WTC11 (cell line): ENCODE results near the gene ALK. TPM values are rescaled to one million over a fixed set of nuclear protein-coding genes. Genes with fewer than 3 reads are reported as not detected.

Experiments used
- ATAC-seq: fragments of 200-7000 bp; cut with Tn5 transposase; 2 replicates; pipeline ENCODE4 v1.10.0; 2021; ENCODE audit warnings: mild to moderate bottlenecking, moderate library complexity
- CTCF ChIA-PET: fragments of 300-600 bp; sonication (Branson Sonifier 250); formaldehyde crosslinking; loops from one replicate; lab custom pipeline; 2021; ENCODE audit warnings: antibody characterized with exemption; lab: Charles Lee
- POLR2A ChIA-PET: fragments of 350-600 bp; sonication (Branson Sonifier 250); formaldehyde crosslinking; loops from one replicate; lab custom pipeline; 2021; ENCODE audit warnings: antibody characterized with exemption; lab: Charles Lee
- DNase-seq: peaks from one replicate; pipeline ENCODE4 v3.0.0; 2021; ENCODE audit warnings: low spot score
- H3K27ac Mint-ChIP-seq: 2 replicates; pipeline ENCODE4 v1.8.0; 2021; ENCODE audit warnings: mixed read lengths
- H3K27me3 Mint-ChIP-seq: 2 replicates; pipeline ENCODE4 v1.8.0; 2021; ENCODE audit warnings: low read depth, mild to moderate bottlenecking, moderate library complexity, mixed read lengths
- H3K36me3 Mint-ChIP-seq: 2 replicates; pipeline ENCODE4 v1.8.0; 2021; ENCODE audit warnings: mixed read lengths
- H3K4me1 Mint-ChIP-seq: 2 replicates; pipeline ENCODE4 v1.8.0; 2022; ENCODE audit warnings: mixed read lengths
- H3K4me3 Mint-ChIP-seq: 2 replicates; pipeline ENCODE4 v1.8.0; 2021; ENCODE audit warnings: mild to moderate bottlenecking, moderate library complexity, mixed read lengths
- H3K9me3 Mint-ChIP-seq: 2 replicates; pipeline ENCODE4 v1.8.0; 2021; ENCODE audit warnings: mixed read lengths
- ATF6 ChIP-seq: sonication (generic); formaldehyde crosslinking; IDR thresholded peaks from 2 replicates; pipeline ENCODE4 v1.8.1; 2023; ENCODE audit warnings: mild to moderate bottlenecking, missing genetic modification reagents
- CREB1 ChIP-seq: sonication (generic); formaldehyde crosslinking; IDR thresholded peaks from 2 replicates; pipeline ENCODE4 v1.8.0; 2023; ENCODE audit warnings: mild to moderate bottlenecking, missing genetic modification reagents
- ELF4 ChIP-seq: sonication (generic); formaldehyde crosslinking; IDR thresholded peaks from 2 replicates; pipeline ENCODE4 v1.8.1; 2022; ENCODE audit warnings: low read depth, mild to moderate bottlenecking, moderate library complexity, missing genetic modification reagents
- EMX1 ChIP-seq: fragments of 250-450 bp; sonication (Bioruptor Pico); IDR thresholded peaks from 2 replicates; pipeline ENCODE4 v1.8.0; 2021; ENCODE audit warnings: mild to moderate bottlenecking
- FOXJ3 ChIP-seq: sonication (generic); formaldehyde crosslinking; IDR thresholded peaks from 2 replicates; pipeline ENCODE4 v1.9.0; 2021; ENCODE audit warnings: missing genetic modification reagents, mild to moderate bottlenecking, borderline replicate concordance
- GABPB1 ChIP-seq: sonication (generic); formaldehyde crosslinking; IDR thresholded peaks from 2 replicates; pipeline ENCODE4 v1.8.1; 2023; ENCODE audit warnings: mild to moderate bottlenecking, missing genetic modification reagents
- GRHL2 ChIP-seq: fragments of 250-450 bp; sonication (Bioruptor Pico); IDR thresholded peaks from 2 replicates; pipeline ENCODE4 v1.8.0; 2022; ENCODE audit warnings: mild to moderate bottlenecking, moderate library complexity; ENCODE audit not compliant: insufficient replicate concordance, severe bottlenecking
- MLX ChIP-seq: sonication (generic); formaldehyde crosslinking; IDR thresholded peaks from 2 replicates; pipeline ENCODE4 v1.8.1; 2023; ENCODE audit warnings: mild to moderate bottlenecking, missing genetic modification reagents, moderate library complexity
- MXD4 ChIP-seq: fragments of 250-450 bp; sonication (Bioruptor Pico); IDR thresholded peaks from 2 replicates; pipeline ENCODE4 v1.8.0; 2021; ENCODE audit warnings: mild to moderate bottlenecking, moderate library complexity, borderline replicate concordance
- RELA ChIP-seq: sonication (generic); formaldehyde crosslinking; IDR thresholded peaks from 2 replicates; pipeline ENCODE4 v1.8.1; 2022; ENCODE audit warnings: missing genetic modification reagents, mild to moderate bottlenecking, borderline replicate concordance
- SMAD4 ChIP-seq: sonication (generic); formaldehyde crosslinking; IDR thresholded peaks from 2 replicates; pipeline ENCODE4 v1.8.0; 2022; ENCODE audit warnings: mild to moderate bottlenecking, missing genetic modification reagents
- SP1 ChIP-seq: sonication (generic); formaldehyde crosslinking; conservative IDR thresholded peaks from 2 replicates; pipeline ENCODE4 v1.8.1; 2022; ENCODE audit warnings: missing genetic modification reagents
- TCF7 ChIP-seq: sonication (generic); formaldehyde crosslinking; IDR thresholded peaks from 2 replicates; pipeline ENCODE4 v1.8.0; 2022; ENCODE audit warnings: mild to moderate bottlenecking, low read depth, missing genetic modification reagents, moderate library complexity
- TP53 ChIP-seq: sonication (generic); formaldehyde crosslinking; IDR thresholded peaks from 2 replicates; pipeline ENCODE4 v1.8.1; 2023; ENCODE audit warnings: mild to moderate bottlenecking, missing genetic modification reagents
- ZNF232 ChIP-seq: sonication (generic); formaldehyde crosslinking; IDR thresholded peaks from 2 replicates; pipeline ENCODE4 v1.8.0; 2022; ENCODE audit warnings: mild to moderate bottlenecking, missing genetic modification reagents
- ZNF396 ChIP-seq: fragments of 250-450 bp; sonication (Bioruptor Pico); IDR thresholded peaks from 2 replicates; pipeline ENCODE4 v1.8.0; 2021; ENCODE audit warnings: mild to moderate bottlenecking, moderate library complexity, borderline replicate concordance
- ZNF423 ChIP-seq: fragments of 250-450 bp; sonication (Bioruptor Pico); IDR thresholded peaks from 2 replicates; pipeline ENCODE4 v2.1.2; 2022; ENCODE audit warnings: mild to moderate bottlenecking, moderate library complexity
- ZNF671 ChIP-seq: fragments of 250-450 bp; sonication (Bioruptor Pico); IDR thresholded peaks from 2 replicates; pipeline ENCODE4 v1.8.0; 2021; ENCODE audit warnings: mild to moderate bottlenecking
- total RNA-seq: library from RNA; stranded (reverse); gene quantifications from 3 replicates; pipeline ENCODE4 v1.2.3, GENCODE V29; 2021
- TF ChIP-seq, protein P1 (sequence below): sonication (generic); formaldehyde crosslinking; IDR thresholded peaks from 2 replicates; pipeline ENCODE4 v1.8.1; 2022; ENCODE audit warnings: low read depth, missing genetic modification reagents, borderline replicate concordance
- TF ChIP-seq, protein P2 (sequence below): fragments of 200-600 bp; IDR thresholded peaks from 2 replicates; pipeline ENCODE4 v1.8.0; 2022; ENCODE audit warnings: antibody characterized with exemption
- TF ChIP-seq, protein P3 (sequence below): sonication (generic); formaldehyde crosslinking; IDR thresholded peaks from 2 replicates; pipeline ENCODE4 v1.8.1; 2023; ENCODE audit warnings: mild to moderate bottlenecking, missing genetic modification reagents, borderline replicate concordance
- TF ChIP-seq, protein P4 (sequence below): sonication (generic); formaldehyde crosslinking; conservative IDR thresholded peaks from 2 replicates; pipeline ENCODE4 v1.8.1; 2023; ENCODE audit warnings: mild to moderate bottlenecking, low read depth, missing genetic modification reagents, moderate library complexity
- TF ChIP-seq, protein P5 (sequence below): sonication (generic); formaldehyde crosslinking; IDR thresholded peaks from 2 replicates; pipeline ENCODE4 v1.8.1; 2022; ENCODE audit warnings: low read depth, mild to moderate bottlenecking, moderate library complexity, missing genetic modification reagents, borderline replicate concordance

ALK gene
- total RNA-seq, 1 experiment from 2014 or later: not detected

DNA sequence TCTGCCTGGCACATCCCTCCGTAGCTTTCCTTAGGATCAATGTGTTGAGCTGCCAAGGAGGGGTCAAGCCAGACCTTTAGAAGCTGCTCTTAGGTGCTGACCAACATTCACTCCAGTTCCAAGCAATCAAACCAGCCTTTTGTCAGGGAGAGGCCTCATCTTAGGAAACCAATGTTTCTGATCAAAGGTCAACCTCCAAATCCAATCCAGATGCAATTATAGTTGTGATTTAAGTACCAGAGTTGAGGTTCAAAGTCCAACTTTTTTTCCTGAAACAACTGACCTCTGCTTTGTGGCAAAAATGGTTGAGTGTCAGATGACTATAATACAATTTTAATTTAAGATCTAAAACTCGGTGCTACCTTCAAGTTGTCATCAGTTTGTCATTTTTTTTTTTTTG, 303.4 kb downstream of the ALK start:
- H3K4me1 Mint-ChIP-seq: peaks cover 19% of the 10 kb centered on the region
- H3K4me3 Mint-ChIP-seq: no peak overlapping the region
- ATAC-seq (no peak), DNase-seq (no peak)
- H3K27ac Mint-ChIP-seq: no peak overlapping the region
- ChIA-PET CTCF (no interaction called here), POLR2A (no interaction called here)
- no peaks in the 10 kb centered on the region for H3K27me3 Mint-ChIP-seq
- H3K9me3 Mint-ChIP-seq: peaks cover 9% of the 10 kb centered on the region
- no peak for TF ChIP-seq ZNF671 (CRISPR knock-in tag)
- no peak for TF ChIP-seq ZNF423 (CRISPR knock-in tag)
- no peak for TF ChIP-seq ZNF232
- TF ChIP-seq, protein P1, sequence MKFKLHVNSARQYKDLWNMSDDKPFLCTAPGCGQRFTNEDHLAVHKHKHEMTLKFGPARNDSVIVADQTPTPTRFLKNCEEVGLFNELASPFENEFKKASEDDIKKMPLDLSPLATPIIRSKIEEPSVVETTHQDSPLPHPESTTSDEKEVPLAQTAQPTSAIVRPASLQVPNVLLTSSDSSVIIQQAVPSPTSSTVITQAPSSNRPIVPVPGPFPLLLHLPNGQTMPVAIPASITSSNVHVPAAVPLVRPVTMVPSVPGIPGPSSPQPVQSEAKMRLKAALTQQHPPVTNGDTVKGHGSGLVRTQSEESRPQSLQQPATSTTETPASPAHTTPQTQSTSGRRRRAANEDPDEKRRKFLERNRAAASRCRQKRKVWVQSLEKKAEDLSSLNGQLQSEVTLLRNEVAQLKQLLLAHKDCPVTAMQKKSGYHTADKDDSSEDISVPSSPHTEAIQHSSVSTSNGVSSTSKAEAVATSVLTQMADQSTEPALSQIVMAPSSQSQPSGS (CRISPR knock-in tag): no peak
- TF ChIP-seq RELA (CRISPR knock-in tag): no peak
- no peak for TF ChIP-seq CREB1
- no peak for TF ChIP-seq EMX1 (CRISPR knock-in tag)
- TF ChIP-seq, protein P2, sequence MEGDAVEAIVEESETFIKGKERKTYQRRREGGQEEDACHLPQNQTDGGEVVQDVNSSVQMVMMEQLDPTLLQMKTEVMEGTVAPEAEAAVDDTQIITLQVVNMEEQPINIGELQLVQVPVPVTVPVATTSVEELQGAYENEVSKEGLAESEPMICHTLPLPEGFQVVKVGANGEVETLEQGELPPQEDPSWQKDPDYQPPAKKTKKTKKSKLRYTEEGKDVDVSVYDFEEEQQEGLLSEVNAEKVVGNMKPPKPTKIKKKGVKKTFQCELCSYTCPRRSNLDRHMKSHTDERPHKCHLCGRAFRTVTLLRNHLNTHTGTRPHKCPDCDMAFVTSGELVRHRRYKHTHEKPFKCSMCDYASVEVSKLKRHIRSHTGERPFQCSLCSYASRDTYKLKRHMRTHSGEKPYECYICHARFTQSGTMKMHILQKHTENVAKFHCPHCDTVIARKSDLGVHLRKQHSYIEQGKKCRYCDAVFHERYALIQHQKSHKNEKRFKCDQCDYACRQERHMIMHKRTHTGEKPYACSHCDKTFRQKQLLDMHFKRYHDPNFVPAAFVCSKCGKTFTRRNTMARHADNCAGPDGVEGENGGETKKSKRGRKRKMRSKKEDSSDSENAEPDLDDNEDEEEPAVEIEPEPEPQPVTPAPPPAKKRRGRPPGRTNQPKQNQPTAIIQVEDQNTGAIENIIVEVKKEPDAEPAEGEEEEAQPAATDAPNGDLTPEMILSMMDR: no peak
- no peak for TF ChIP-seq GABPB1 (CRISPR knock-in tag)
- TF ChIP-seq TCF7 (CRISPR knock-in tag): no peak
- TF ChIP-seq ATF6 (CRISPR knock-in tag): no peak
- TF ChIP-seq MLX: no peak
- no peak for TF ChIP-seq ZNF396
- TF ChIP-seq, protein P3, sequence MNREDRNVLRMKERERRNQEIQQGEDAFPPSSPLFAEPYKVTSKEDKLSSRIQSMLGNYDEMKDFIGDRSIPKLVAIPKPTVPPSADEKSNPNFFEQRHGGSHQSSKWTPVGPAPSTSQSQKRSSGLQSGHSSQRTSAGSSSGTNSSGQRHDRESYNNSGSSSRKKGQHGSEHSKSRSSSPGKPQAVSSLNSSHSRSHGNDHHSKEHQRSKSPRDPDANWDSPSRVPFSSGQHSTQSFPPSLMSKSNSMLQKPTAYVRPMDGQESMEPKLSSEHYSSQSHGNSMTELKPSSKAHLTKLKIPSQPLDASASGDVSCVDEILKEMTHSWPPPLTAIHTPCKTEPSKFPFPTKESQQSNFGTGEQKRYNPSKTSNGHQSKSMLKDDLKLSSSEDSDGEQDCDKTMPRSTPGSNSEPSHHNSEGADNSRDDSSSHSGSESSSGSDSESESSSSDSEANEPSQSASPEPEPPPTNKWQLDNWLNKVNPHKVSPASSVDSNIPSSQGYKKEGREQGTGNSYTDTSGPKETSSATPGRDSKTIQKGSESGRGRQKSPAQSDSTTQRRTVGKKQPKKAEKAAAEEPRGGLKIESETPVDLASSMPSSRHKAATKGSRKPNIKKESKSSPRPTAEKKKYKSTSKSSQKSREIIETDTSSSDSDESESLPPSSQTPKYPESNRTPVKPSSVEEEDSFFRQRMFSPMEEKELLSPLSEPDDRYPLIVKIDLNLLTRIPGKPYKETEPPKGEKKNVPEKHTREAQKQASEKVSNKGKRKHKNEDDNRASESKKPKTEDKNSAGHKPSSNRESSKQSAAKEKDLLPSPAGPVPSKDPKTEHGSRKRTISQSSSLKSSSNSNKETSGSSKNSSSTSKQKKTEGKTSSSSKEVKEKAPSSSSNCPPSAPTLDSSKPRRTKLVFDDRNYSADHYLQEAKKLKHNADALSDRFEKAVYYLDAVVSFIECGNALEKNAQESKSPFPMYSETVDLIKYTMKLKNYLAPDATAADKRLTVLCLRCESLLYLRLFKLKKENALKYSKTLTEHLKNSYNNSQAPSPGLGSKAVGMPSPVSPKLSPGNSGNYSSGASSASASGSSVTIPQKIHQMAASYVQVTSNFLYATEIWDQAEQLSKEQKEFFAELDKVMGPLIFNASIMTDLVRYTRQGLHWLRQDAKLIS (CRISPR knock-in tag): no peak
- no peak for TF ChIP-seq TP53 (CRISPR knock-in tag)
- H3K36me3 Mint-ChIP-seq: no peaks in the 10 kb centered on the region

DNA sequence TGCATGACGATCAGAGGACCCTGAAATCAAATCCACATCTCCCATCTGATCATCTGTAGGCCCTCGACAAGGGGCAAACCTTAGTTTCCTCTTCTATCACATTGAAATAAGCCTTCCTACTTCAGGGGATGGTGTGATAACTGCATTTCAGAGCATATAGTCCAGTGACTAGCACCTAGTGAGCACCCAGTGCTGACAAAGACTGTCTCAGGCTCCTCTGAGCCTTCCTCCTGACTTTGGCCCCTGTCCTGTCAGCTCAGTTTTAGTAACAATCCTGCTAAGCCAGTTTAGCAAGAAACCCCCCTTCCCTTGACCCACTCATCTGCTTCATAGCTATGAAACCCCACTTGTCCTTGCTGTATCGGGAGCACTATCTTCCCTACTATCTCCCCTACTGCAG, 304.0 kb downstream of the ALK start:
- no peak overlapping the region for H3K4me3 Mint-ChIP-seq
- no peaks in the 10 kb centered on the region for H3K36me3 Mint-ChIP-seq
- no peaks in the 10 kb centered on the region for H3K27me3 Mint-ChIP-seq
- DNase-seq: no peak
- POLR2A ChIA-PET: no interaction called here
- ATAC-seq: no peak
- H3K4me1 Mint-ChIP-seq: peaks cover 25% of the 10 kb centered on the region
- CTCF ChIA-PET: no interaction called here
- H3K9me3 Mint-ChIP-seq: peaks cover 4% of the 10 kb centered on the region; the same call in 1 of the 2 replicates
- H3K27ac Mint-ChIP-seq: no peak overlapping the region
- TF ChIP-seq FOXJ3 (CRISPR knock-in tag) (no peak), GRHL2 (no peak), SP1 (no peak), ZNF396 (no peak), MXD4 (CRISPR knock-in tag) (no peak), ELF4 (CRISPR knock-in tag) (no peak), SMAD4 (CRISPR knock-in tag) (no peak)
- TF ChIP-seq, protein P4, sequence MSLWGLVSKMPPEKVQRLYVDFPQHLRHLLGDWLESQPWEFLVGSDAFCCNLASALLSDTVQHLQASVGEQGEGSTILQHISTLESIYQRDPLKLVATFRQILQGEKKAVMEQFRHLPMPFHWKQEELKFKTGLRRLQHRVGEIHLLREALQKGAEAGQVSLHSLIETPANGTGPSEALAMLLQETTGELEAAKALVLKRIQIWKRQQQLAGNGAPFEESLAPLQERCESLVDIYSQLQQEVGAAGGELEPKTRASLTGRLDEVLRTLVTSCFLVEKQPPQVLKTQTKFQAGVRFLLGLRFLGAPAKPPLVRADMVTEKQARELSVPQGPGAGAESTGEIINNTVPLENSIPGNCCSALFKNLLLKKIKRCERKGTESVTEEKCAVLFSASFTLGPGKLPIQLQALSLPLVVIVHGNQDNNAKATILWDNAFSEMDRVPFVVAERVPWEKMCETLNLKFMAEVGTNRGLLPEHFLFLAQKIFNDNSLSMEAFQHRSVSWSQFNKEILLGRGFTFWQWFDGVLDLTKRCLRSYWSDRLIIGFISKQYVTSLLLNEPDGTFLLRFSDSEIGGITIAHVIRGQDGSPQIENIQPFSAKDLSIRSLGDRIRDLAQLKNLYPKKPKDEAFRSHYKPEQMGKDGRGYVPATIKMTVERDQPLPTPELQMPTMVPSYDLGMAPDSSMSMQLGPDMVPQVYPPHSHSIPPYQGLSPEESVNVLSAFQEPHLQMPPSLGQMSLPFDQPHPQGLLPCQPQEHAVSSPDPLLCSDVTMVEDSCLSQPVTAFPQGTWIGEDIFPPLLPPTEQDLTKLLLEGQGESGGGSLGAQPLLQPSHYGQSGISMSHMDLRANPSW (CRISPR knock-in tag): no peak
- TF ChIP-seq, protein P5, sequence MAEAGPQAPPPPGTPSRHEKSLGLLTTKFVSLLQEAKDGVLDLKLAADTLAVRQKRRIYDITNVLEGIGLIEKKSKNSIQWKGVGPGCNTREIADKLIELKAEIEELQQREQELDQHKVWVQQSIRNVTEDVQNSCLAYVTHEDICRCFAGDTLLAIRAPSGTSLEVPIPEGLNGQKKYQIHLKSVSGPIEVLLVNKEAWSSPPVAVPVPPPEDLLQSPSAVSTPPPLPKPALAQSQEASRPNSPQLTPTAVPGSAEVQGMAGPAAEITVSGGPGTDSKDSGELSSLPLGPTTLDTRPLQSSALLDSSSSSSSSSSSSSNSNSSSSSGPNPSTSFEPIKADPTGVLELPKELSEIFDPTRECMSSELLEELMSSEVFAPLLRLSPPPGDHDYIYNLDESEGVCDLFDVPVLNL (CRISPR knock-in tag): no peak
